ENCODE measurements around the gene ERGIC1.

Gene ERGIC1

GRCh38 chr5:172945151-172945550, 111.1 kb downstream of the ERGIC1 start:
- DNase-seq (ENCODE audit: low read depth in 2 of 2): no peak

- DNase-seq (ENCODE audit: low read depth in 2 of 2): no peak
Measured at GRCh38 chr5:172946146-172946545, 112.1 kb downstream of the ERGIC1 start.

DNA sequence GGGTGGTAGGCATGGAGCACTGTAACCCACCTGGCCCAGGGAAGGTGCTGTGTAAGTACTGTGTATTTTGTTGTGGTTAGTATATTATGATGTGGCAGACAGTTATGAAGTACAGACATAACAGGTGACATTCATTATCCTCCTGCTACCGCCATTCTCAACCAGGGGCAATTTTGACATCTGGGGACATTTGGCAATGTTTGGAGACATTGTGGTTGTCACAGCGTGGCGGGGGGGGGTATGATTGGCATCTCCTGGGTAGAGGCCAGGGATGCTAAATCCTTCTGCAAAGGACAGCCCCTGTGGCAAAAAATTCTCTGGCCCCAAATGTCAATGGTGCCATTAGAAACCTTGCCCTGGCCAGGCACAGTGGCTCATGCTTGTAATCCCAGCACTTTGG, 115.4 kb downstream of the ERGIC1 start:
- DNase-seq (ENCODE audit: low read depth in 2 of 2): no peak

DNA sequence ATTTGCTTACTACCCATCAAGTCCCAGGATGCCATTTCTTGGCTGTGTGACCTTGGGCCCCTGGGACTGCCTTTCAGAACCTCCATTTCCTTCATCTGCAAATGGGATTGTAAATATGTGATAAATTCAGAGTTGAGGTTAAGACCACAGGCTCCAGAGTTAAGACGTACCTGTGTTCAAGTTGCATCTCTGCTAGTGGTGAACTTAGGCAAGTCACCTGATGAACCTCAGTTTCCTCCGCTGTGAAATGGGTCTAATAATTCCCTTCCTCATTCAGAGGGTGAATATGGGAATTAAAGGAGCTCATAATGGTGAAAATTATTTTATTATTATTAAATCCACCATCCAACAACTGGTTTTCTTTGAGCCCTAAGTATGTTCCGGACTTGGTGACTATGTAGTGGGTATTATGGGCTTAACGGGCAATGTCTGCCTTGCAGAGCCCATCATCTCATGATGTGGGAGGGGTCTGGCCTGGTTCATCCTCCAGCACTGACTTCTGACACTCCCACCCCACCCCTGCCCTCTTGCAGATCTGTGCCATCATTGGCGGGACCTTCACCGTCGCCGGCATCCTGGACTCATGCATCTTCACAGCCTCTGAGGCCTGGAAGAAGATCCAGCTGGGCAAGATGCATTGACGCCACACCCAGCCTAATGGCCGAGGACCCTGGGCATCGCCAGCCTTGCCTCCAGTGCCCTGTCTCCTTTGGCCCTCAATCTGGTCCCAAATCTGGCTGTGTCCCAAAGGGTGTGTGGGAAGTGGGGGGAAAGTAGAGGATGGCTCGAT, 116.3 kb downstream of the ERGIC1 start:
- no peak for DNase-seq (ENCODE audit: low read depth in 2 of 2)

DNA sequence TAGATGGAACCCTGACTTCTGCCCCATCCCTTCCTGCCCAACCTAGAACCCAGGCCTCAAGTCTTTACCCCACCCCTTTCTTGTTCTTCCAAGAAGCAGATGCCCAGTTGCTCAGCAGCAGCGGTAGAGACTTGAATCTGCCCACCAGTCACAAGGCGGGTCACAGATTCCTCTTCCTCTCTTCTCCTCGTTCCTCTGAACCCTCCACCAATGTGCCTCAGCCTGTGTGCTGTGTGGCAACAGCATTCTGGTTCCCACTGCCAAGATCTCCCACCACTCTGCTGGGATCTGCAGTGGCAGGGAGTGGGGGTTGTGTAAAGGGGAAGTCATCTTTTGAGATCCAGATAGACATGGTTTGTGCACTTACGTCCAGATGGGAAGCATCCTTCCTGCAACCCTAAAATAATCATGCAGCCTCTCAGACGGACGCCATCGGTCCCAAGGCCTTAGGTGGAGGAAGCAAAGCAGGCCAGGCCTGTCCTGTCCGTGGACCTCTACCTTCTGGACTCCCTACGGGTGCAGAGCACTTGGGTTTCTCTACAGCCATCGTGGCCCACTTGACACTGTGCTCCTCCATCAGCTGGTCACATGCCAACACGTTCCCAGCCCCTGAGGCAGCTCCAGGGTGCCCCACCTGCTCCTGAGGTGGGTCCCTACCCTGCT, 117.5 kb downstream of the ERGIC1 start:
- DNase-seq (ENCODE audit: low read depth in 2 of 2): no peak

- peak; percentile 69 to 73 for DNase-seq (ENCODE audit: low read depth in 2 of 2)
Measured at GRCh38 chr5:172952034-172952511, 118.0 kb downstream of the ERGIC1 start.

DNA sequence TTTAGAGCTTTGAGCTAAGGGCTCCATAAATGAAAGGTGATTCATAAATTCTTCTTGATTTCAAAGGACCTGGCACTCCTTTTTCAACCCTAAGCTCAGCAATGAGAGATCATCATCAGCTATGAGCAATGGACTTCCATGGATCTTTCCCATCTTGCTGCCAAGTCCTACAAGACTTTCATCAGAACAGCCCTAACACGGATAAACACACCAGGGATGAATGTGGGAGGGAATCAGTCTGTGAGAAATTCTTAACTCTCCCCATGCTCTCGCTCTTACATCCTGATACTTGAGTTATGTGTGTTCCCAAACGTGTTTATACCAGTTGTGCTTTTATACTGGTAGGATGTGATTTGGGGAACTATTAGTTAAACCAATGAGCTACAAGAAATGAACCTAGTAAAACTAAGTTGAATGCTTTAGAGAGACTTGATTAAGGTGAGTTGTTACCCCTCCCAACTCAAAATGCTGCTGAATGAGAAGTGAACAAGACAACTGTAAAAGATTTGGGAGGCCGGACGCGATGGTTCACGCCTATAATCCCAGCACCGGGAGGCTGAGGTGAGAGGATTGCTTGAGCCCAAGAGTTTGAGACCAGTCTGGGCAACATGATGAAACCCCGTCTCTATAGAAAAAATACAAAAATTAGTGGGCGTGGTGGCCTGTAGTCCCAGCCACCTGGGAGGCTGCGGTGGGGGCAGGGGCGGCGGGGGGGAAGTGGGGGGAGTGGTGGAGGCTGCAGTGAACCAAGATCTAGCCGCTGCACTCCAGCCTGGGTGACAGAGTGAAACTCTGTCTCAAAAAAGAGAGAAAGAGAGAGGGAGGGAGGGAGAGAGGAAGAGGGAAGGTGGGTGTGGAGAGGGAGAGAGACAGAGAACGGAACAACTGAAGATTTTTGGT, 120.0 kb downstream of the ERGIC1 start:
- DNase-seq (ENCODE audit: low read depth in 2 of 2): peak; percentile 74

DNA sequence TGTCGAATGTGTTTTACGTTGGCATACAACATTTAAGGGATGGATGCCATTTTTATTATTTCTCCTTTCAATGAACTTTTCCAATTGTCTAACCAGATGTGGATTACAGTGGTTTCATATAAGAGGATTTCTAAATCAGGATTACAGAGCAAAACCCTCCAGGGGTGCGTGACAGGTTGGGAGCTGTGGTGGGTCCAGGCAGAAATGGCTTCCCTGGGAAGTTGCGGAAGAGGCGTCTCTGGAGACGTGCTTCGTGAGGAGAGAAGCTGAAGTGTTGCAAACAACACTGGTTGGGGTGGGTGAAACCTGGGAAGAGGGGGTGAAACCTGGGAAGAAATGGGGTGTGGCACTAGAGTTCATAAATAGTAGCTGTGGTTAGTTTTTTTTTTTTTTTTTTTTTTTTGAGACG, 120.7 kb downstream of the ERGIC1 start:
- DNase-seq (ENCODE audit: low read depth in 2 of 2): no peak

DNA sequence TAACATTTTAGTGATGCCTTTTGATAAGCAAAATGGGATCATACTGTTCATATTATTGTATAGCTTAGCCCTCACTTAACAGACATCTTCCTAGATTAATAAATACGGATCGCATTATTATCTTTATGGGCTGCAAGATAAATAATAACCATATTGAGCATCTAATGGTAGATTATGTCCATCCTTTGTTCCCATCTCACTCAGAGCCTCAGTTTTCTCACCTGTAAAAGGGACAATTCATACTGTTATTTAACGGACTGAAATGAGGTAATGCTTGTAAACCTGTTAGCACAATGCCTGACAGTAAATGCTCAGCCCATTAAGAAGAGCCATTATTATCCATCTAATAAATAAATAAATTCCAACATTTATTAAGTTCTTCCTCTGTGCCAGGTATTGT, 122.2 kb downstream of the ERGIC1 start:
- DNase-seq (ENCODE audit: low read depth in 2 of 2): no peak

GRCh38 chr5:172956936-172957335, 122.9 kb downstream of the ERGIC1 start:
- no peak for DNase-seq (ENCODE audit: low read depth in 2 of 2)

DNA sequence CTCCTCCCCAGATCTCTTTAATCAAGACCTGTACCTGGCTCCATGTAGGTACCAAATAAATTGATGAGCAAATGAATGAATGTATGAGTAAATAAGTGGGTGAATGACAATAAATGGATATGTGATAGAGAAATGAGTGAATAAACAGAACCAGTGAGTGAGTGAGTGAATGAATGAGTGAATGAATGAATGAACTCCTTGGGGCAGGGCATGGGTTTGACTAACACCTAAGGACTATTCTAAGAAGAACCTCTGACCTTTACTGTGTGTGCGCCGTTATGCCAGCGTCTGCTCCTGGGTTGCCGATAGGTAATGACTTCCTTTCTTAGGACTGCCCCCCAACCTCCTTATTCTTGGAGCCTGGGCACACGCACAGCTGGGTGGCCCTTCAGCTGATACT, 123.4 kb downstream of the ERGIC1 start:
- no peak for DNase-seq (ENCODE audit: low read depth in 2 of 2)

- no peak for DNase-seq (ENCODE audit: low read depth in 2 of 2)
Measured at GRCh38 chr5:172958331-172959046, 124.4 kb downstream of the ERGIC1 start.

- no peak for DNase-seq (ENCODE audit: low read depth in 2 of 2)
Measured at GRCh38 chr5:172959824-172960799, 126.1 kb downstream of the ERGIC1 start.

DNA sequence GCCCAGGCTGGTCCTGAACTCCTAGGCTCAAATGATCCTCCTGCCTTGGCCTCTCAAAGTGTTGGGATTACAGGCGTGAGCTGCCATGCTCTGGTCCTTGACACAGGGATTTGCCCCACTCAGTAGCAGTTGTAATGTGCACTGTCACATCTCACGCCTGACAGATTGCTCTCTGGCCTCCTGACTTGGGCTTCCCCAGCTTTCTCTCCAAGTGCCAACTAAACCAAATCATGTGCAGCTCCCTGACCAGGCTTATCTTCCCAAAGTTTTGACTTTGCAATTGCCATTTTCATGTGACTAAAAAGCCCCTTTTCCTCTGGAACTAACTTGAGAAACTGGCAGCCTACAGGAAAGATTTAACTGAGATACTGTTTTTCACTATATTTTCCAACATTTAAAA, 135.9 kb downstream of the ERGIC1 start:
- DNase-seq (ENCODE audit: low read depth in 2 of 2): no peak

- no peak for DNase-seq (ENCODE audit: low read depth in 2 of 2)
Measured at GRCh38 chr5:172971482-172971881, 137.4 kb downstream of the ERGIC1 start.

GRCh38 chr5:172972552-172972951, 138.5 kb downstream of the ERGIC1 start:
- DNase-seq (ENCODE audit: low read depth in 2 of 2): no peak

GRCh38 chr5:172973127-172973916, 139.3 kb downstream of the ERGIC1 start:
- peak in 1 of 2 experiments; percentile 44 for DNase-seq (ENCODE audit: low read depth in 2 of 2)

- no peak for DNase-seq (ENCODE audit: low read depth in 2 of 2)
Measured at GRCh38 chr5:172973931-172974330, 139.9 kb downstream of the ERGIC1 start.

DNA sequence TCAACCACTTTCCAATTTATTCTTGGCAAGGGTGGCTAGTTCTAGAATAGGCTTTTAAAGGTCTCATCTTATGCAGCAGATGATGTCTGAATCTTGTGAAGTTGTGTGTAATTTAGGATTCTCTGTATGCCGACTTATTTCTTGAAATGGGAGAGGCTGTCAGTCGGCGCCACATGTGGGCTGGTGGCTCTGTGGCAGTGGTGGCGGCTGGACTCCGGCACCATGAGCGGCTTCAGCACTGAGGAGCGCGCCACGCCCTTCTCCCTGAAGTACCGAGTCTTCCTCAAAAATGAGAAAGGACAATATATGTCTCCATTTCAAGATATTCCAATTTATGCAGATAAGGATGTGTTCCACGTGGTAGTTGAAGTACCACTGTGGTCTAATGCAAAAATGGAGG, 141.2 kb downstream of the ERGIC1 start:
- no peak for DNase-seq (ENCODE audit: low read depth in 2 of 2)

GRCh38 chr5:172979778-172980177, 145.7 kb downstream of the ERGIC1 start:
- no peak for DNase-seq (ENCODE audit: low read depth in 2 of 2)

All from fibroblast of skin of left quadriceps (primary cell).